H9 (cell line): Measurements from ENCODE around the gene SMARCA2. TPM values are rescaled to one million over a fixed set of nuclear protein-coding genes. Genes with fewer than 3 reads are reported as not detected.

Source experiments
- DNase-seq: peaks from one replicate; pipeline ENCODE4 v3.0.0-alpha.2; 2017
- H2AFZ ChIP-seq: one replicate; pipeline ENCODE4 v1.6.1; 2013; ENCODE audit warnings: mild to moderate bottlenecking, low read length, control low read depth, moderate library complexity
- H2AK5ac ChIP-seq: 2 replicates; pipeline ENCODE4 v1.6.1; 2013; ENCODE audit warnings: low read length, control low read depth, mixed read lengths; ENCODE audit not compliant: insufficient read length
- H2BK120ac ChIP-seq: one replicate; pipeline ENCODE4 v1.6.1; 2013; ENCODE audit warnings: low read depth, mild to moderate bottlenecking, low read length, control low read depth, inconsistent platforms; ENCODE audit not compliant: poor library complexity, severe bottlenecking
- H2BK12ac ChIP-seq: 2 replicates; pipeline ENCODE4 v1.6.1; 2013; ENCODE audit warnings: low read length, control low read depth, mixed read lengths, low read depth; ENCODE audit not compliant: insufficient read length
- H2BK15ac ChIP-seq: 2 replicates; pipeline ENCODE4 v1.6.1; 2013; ENCODE audit warnings: low read depth, low read length, control low read depth
- H2BK20ac ChIP-seq: one replicate; pipeline ENCODE4 v1.6.1; 2013; ENCODE audit warnings: low read depth, mild to moderate bottlenecking, low read length, control low read depth, inconsistent platforms; ENCODE audit not compliant: poor library complexity, severe bottlenecking
- H2BK5ac ChIP-seq: 2 replicates; pipeline ENCODE4 v1.6.1; 2013; ENCODE audit warnings: low read length, control low read depth, mixed read lengths; ENCODE audit not compliant: insufficient read length
- H3K14ac ChIP-seq: 2 replicates; pipeline ENCODE4 v1.6.1; 2013; ENCODE audit warnings: low read length, control low read depth; ENCODE audit not compliant: insufficient read depth
- H3K18ac ChIP-seq: 2 replicates; pipeline ENCODE4 v1.6.1; 2013; ENCODE audit warnings: low read depth, mild to moderate bottlenecking, mixed read lengths, low read length, control low read depth; ENCODE audit not compliant: insufficient read length
- H3K23ac ChIP-seq: 2 replicates; pipeline ENCODE4 v1.6.1; 2013; ENCODE audit warnings: low read length, control low read depth, mixed read lengths, low read depth; ENCODE audit not compliant: insufficient read length
- H3K23me2 ChIP-seq: 2 replicates; pipeline ENCODE4 v1.6.1; 2013; ENCODE audit warnings: low read depth, mild to moderate bottlenecking, mixed read lengths, low read length, control low read depth; ENCODE audit not compliant: insufficient read length, poor library complexity, severe bottlenecking
- H3K27ac ChIP-seq: 2 replicates; pipeline ENCODE4 v1.5.1; 2013; ENCODE audit warnings: low read length, control low read depth, mixed read lengths, low read depth; ENCODE audit not compliant: insufficient read length
- H3K27me3 ChIP-seq: 2 replicates; pipeline ENCODE4 v1.6.1; 2013; ENCODE audit warnings: low read length, control low read depth, inconsistent platforms; ENCODE audit not compliant: insufficient read depth
- H3K4ac ChIP-seq: 2 replicates; pipeline ENCODE4 v1.6.1; 2013; ENCODE audit warnings: low read depth, mild to moderate bottlenecking, control low read depth, inconsistent platforms, low read length, moderate library complexity
- H3K4me1 ChIP-seq: 2 replicates; pipeline ENCODE4 v1.6.1; 2013; ENCODE audit warnings: low read length, control low read depth, inconsistent platforms; ENCODE audit not compliant: insufficient read depth
- H3K4me2 ChIP-seq: 2 replicates; pipeline ENCODE4 v1.6.1; 2013; ENCODE audit warnings: low read length, control low read depth, mixed read lengths; ENCODE audit not compliant: insufficient read length, insufficient read depth
- H3K56ac ChIP-seq: 2 replicates; pipeline ENCODE4 v1.6.1; 2013; ENCODE audit warnings: low read depth, mild to moderate bottlenecking, mixed read lengths, low read length, control low read depth; ENCODE audit not compliant: insufficient read length
- H3K79me1 ChIP-seq: 2 replicates; pipeline ENCODE4 v1.6.1; 2013; ENCODE audit warnings: low read depth, mild to moderate bottlenecking, moderate library complexity, low read length, control low read depth, inconsistent platforms; ENCODE audit not compliant: insufficient read depth, poor library complexity, severe bottlenecking
- H3K79me2 ChIP-seq: 2 replicates; pipeline ENCODE4 v1.6.1; 2013; ENCODE audit warnings: low read length, control low read depth, inconsistent platforms; ENCODE audit not compliant: insufficient read depth
- H3K9ac ChIP-seq: 2 replicates; pipeline ENCODE4 v1.6.1; 2013; ENCODE audit warnings: low read length, control low read depth, mixed read lengths; ENCODE audit not compliant: insufficient read length; ENCODE audit errors: extremely low read depth
- H3K9me3 ChIP-seq: one replicate; pipeline ENCODE4 v1.6.1; 2013; ENCODE audit warnings: low read depth, low read length, inconsistent platforms; ENCODE audit not compliant: control insufficient read depth
- H3T11ph ChIP-seq: one replicate; pipeline ENCODE4 v1.6.1; 2013; ENCODE audit warnings: mild to moderate bottlenecking, low read length, control low read depth, inconsistent platforms
- H4K20me1 ChIP-seq: one replicate; pipeline ENCODE4 v1.6.1; 2013; ENCODE audit not compliant: control insufficient read depth, insufficient read length, insufficient read depth
- H4K5ac ChIP-seq: 2 replicates; pipeline ENCODE4 v1.6.1; 2013; ENCODE audit warnings: low read depth, mild to moderate bottlenecking, mixed read lengths, low read length, control low read depth; ENCODE audit not compliant: insufficient read length
- H4K8ac ChIP-seq: replicated peaks from 2 replicates; pipeline ENCODE4 v1.6.1; 2013; ENCODE audit warnings: low read length, control low read depth, mixed read lengths, low read depth; ENCODE audit not compliant: insufficient read length
- H4K91ac ChIP-seq: 2 replicates; pipeline ENCODE4 v1.6.1; 2013; ENCODE audit warnings: low read depth, mild to moderate bottlenecking, moderate library complexity, mixed read lengths, low read length, control low read depth; ENCODE audit not compliant: insufficient read length
- H3K27ac Mint-ChIP-seq, 3 experiments: 2 replicates in 2 of 3; 3 replicates in 1 of 3; pipeline ENCODE4 v1.8.0; 2020 to 2021; ENCODE audit warnings: mixed read lengths in 3 of 3, mild to moderate bottlenecking in 1 of 3, moderate library complexity in 1 of 3
- H3K27me3 Mint-ChIP-seq: 2 replicates; pipeline ENCODE4 v1.8.0; 2021; ENCODE audit warnings: low read depth, mild to moderate bottlenecking, moderate library complexity, mixed read lengths
- H3K36me3 Mint-ChIP-seq, 3 experiments: 2 replicates in 2 of 3; 3 replicates in 1 of 3; pipeline ENCODE4 v1.8.0; 2020 to 2021; ENCODE audit warnings: low read depth in 3 of 3, mixed read lengths in 3 of 3; ENCODE audit not compliant: insufficient read depth in 1 of 3
- H3K4me1 Mint-ChIP-seq, 2 experiments: 2 replicates each; pipeline ENCODE4 v1.8.0; 2020; ENCODE audit warnings: mixed read lengths in 2 of 2
- H3K4me3 Mint-ChIP-seq, 2 experiments: 2 replicates in 1 of 2; 3 replicates in 1 of 2; pipeline ENCODE4 v1.8.0; 2020 to 2021; ENCODE audit warnings: mild to moderate bottlenecking in 2 of 2, mixed read lengths in 2 of 2, moderate library complexity in 1 of 2
- H3K9me3 Mint-ChIP-seq, 2 experiments: 2 replicates in 1 of 2; 3 replicates in 1 of 2; pipeline ENCODE4 v1.8.0; 2020; ENCODE audit warnings: mild to moderate bottlenecking in 2 of 2, mixed read lengths in 2 of 2, moderate library complexity in 1 of 2
- WGBS: extraction: QIAGEN DNeasy Blood & Tissue Kit; methylation state at CpG from one replicate; pipeline ENCODE4 v1.1.7; 2013; ENCODE audit warnings: missing lambda C conversion rate, low lambda C conversion rate, mixed read lengths; ENCODE audit not compliant: insufficient read length; ENCODE audit errors: extremely low coverage; 5-methylcytosine and 5-hydroxymethylcytosine counted together
- total RNA-seq: library from RNA; stranded (reverse); gene quantifications from 2 replicates; pipeline ENCODE4 v1.2.1, GENCODE V29; 2021
- TF ChIP-seq, protein P1 (sequence below): fragments of 200-600 bp; sonication (generic); conservative IDR thresholded peaks from 3 replicates; pipeline ENCODE4 v1.8.0; 2021; ENCODE audit warnings: antibody characterized with exemption, mild to moderate bottlenecking

SMARCA2 gene
- total RNA-seq, 1 experiment from 2014 or later, result 15.3 TPM

DNA sequence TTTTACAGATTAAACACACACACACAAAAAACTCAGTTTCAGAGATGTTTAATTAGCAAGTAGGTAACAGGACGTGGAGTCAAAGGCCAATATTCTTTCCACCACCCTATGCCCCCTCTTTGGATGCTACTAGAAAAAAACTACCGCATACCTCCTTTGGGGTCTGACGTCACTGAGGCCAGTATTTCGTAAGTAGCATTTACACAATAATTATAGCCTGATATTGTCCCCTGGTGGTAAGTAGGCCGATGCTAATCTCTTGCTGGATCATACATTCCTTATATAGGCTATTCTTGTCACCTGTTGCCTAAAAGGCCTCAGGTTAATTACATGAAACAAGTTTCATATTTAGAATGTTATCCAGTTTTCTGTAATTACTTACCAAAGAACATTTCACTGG is 21.0 kb upstream of the SMARCA2 start:
- Histone ChIP-seq H4K5ac (no peak overlapping the region), H3K9ac (no peak overlapping the region), H3K9me3 (no peaks in the 10 kb centered on the region), H4K20me1 (no peaks in the 10 kb centered on the region), H2AFZ (no peak overlapping the region), H3K79me1 (no peaks in the 10 kb centered on the region), H3T11ph (no peak overlapping the region), H3K18ac (no peak overlapping the region), H3K23me2 (no peaks in the 10 kb centered on the region), H2BK12ac (no peak overlapping the region), H2BK15ac (no peak overlapping the region), H3K23ac (no peak overlapping the region), H4K91ac (no peak overlapping the region), H2BK20ac (no peak overlapping the region), H3K27ac (peak overlapping the region; percentile 26), H2AK5ac (no peak overlapping the region), H3K4me1 (peaks cover 4% of the 10 kb centered on the region; the same call in 1 of the 2 replicates), H3K4me2 (no peak overlapping the region), H3K27me3 (no peaks in the 10 kb centered on the region), H4K8ac (no peak overlapping the region), H3K14ac (no peak overlapping the region), H2BK5ac (no peak overlapping the region), H3K56ac (no peak overlapping the region), H3K79me2 (no peaks in the 10 kb centered on the region), H3K4ac (no peak overlapping the region), H2BK120ac (no peak overlapping the region)
- Mint-ChIP-seq H3K27me3 (no peaks in the 10 kb centered on the region; the same call in 1 of the 2 replicates), H3K4me1 (peaks cover 44 to 51% of the 10 kb centered on the region in 2 experiments), H3K27ac (peak overlapping the region in 1 of 3 experiments; percentile 91; a peak in 3 of 7 replicates), H3K9me3 (no peaks in the 10 kb centered on the region), H3K4me3 (no peak overlapping the region), H3K36me3 (no peaks in the 10 kb centered on the region)
- TF ChIP-seq, protein P1, sequence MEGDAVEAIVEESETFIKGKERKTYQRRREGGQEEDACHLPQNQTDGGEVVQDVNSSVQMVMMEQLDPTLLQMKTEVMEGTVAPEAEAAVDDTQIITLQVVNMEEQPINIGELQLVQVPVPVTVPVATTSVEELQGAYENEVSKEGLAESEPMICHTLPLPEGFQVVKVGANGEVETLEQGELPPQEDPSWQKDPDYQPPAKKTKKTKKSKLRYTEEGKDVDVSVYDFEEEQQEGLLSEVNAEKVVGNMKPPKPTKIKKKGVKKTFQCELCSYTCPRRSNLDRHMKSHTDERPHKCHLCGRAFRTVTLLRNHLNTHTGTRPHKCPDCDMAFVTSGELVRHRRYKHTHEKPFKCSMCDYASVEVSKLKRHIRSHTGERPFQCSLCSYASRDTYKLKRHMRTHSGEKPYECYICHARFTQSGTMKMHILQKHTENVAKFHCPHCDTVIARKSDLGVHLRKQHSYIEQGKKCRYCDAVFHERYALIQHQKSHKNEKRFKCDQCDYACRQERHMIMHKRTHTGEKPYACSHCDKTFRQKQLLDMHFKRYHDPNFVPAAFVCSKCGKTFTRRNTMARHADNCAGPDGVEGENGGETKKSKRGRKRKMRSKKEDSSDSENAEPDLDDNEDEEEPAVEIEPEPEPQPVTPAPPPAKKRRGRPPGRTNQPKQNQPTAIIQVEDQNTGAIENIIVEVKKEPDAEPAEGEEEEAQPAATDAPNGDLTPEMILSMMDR, result no peak
- no peak for DNase-seq
- no CpG with 5 or more reads among the region's 5 CpGs for WGBS
